IMR-90 (cell line): ENCODE data around the gene PAFAH1B1. TPM values are rescaled to one million over a fixed set of nuclear protein-coding genes. Genes with fewer than 3 reads are reported as not detected.

Experiments used
- ATAC-seq: fragments of 200-7000 bp; cut with Tn5 transposase; 2 replicates; pipeline ENCODE4 v1.9.1; 2020; ENCODE audit warnings: low read depth, mild to moderate bottlenecking, moderate library complexity
- BruUV-seq: library from RNA; stranded (reverse); fragments of 400-500 nt; replicated peaks from 2 replicates; lab custom pipeline; 2021; lab: Mats Ljungman, UMichigan
- CTCF ChIA-PET: fragments of 300-600 bp; formaldehyde crosslinking; extraction: SDS; loops from one replicate; lab custom pipeline; 2021; ENCODE audit warnings: antibody characterized with exemption; lab: Yijun Ruan, JAX
- POLR2A ChIA-PET: fragments of 300-600 bp; sonication (Branson Sonifier 250); formaldehyde crosslinking; loops from one replicate; lab custom pipeline; 2022; ENCODE audit warnings: antibody characterized with exemption; ENCODE audit not compliant: unreplicated experiment; lab: Charles Lee
- DNase-seq: peaks from one replicate; pipeline ENCODE4 v3.0.0; 2013
- H2AFZ ChIP-seq: replicated peaks from 2 replicates; pipeline ENCODE3; 2013; ENCODE audit warnings: low read length, mild to moderate bottlenecking; ENCODE audit not compliant: poor library complexity
- H2AK5ac ChIP-seq: 2 replicates; pipeline ENCODE4 v1.6.1; 2013; ENCODE audit warnings: low read depth, low read length, inconsistent platforms
- H2AK9ac ChIP-seq: replicated peaks from 2 replicates; pipeline ENCODE3; 2013; ENCODE audit warnings: mild to moderate bottlenecking, low read depth, low read length, moderate library complexity; ENCODE audit not compliant: poor library complexity
- H2BK120ac ChIP-seq: 2 replicates; pipeline ENCODE4 v1.6.1; 2013; ENCODE audit warnings: low read depth, low read length, inconsistent platforms
- H2BK15ac ChIP-seq: 3 replicates; pipeline ENCODE4 v1.6.1; 2013; ENCODE audit warnings: low read depth, low read length, inconsistent platforms
- H2BK20ac ChIP-seq: 2 replicates; pipeline ENCODE4 v1.6.1; 2013; ENCODE audit warnings: low read depth, mild to moderate bottlenecking, inconsistent platforms, low read length, moderate library complexity
- H2BK5ac ChIP-seq: 2 replicates; pipeline ENCODE4 v1.6.1; 2013; ENCODE audit warnings: mild to moderate bottlenecking, low read depth, low read length, inconsistent platforms; ENCODE audit not compliant: poor library complexity, severe bottlenecking
- H3K14ac ChIP-seq: replicated peaks from 2 replicates; pipeline ENCODE4 v1.6.1; 2013; ENCODE audit warnings: low read depth, low read length, inconsistent platforms
- H3K18ac ChIP-seq: 2 replicates; pipeline ENCODE4 v1.6.1; 2013; ENCODE audit warnings: low read depth, low read length, control low read depth
- H3K23ac ChIP-seq: 2 replicates; pipeline ENCODE4 v1.6.1; 2013; ENCODE audit warnings: low read depth, low read length, inconsistent platforms
- H3K27ac ChIP-seq: 2 replicates; pipeline ENCODE4 v1.5.1; 2013; ENCODE audit warnings: mild to moderate bottlenecking, control low read depth, low read length; ENCODE audit not compliant: insufficient read depth
- H3K27me3 ChIP-seq: 2 replicates; pipeline ENCODE4 v1.6.1; 2013; ENCODE audit warnings: low read length; ENCODE audit not compliant: control insufficient read depth, insufficient read depth
- H3K36me3 ChIP-seq: 2 replicates; pipeline ENCODE4 v1.6.1; 2013; ENCODE audit warnings: low read length, mixed read lengths; ENCODE audit not compliant: control insufficient read depth, insufficient read depth
- H3K4ac ChIP-seq: 2 replicates; pipeline ENCODE4 v1.6.1; 2013; ENCODE audit warnings: low read depth, low read length, inconsistent platforms
- H3K4me1 ChIP-seq: 2 replicates; pipeline ENCODE4 v1.6.1; 2013; ENCODE audit warnings: low read length, mixed read lengths; ENCODE audit not compliant: control insufficient read depth, insufficient read depth
- H3K4me2 ChIP-seq: 2 replicates; pipeline ENCODE4 v1.6.1; 2013; ENCODE audit warnings: low read depth, mild to moderate bottlenecking, control low read depth, low read length, moderate library complexity
- H3K4me3 ChIP-seq: 2 replicates; pipeline ENCODE4 v1.5.1; 2013; ENCODE audit warnings: low read depth, mild to moderate bottlenecking, control low read depth, low read length, moderate library complexity; ENCODE audit not compliant: insufficient read depth
- H3K56ac ChIP-seq: 2 replicates; pipeline ENCODE4 v1.6.1; 2013; ENCODE audit warnings: low read length, inconsistent platforms; ENCODE audit not compliant: insufficient read depth; ENCODE audit errors: extremely low read depth
- H3K79me1 ChIP-seq, 2 experiments: 2 replicates each; pipeline ENCODE4 v1.6.1; 2013; ENCODE audit warnings: low read length in 2 of 2, inconsistent platforms in 1 of 2, low read depth in 1 of 2
- H3K9ac ChIP-seq: 2 replicates; pipeline ENCODE4 v1.6.1; 2013; ENCODE audit warnings: low read depth, low read length, control low read depth
- H3K9me1 ChIP-seq: 2 replicates; pipeline ENCODE4 v1.6.1; 2013; ENCODE audit warnings: low read length, inconsistent platforms; ENCODE audit not compliant: insufficient read depth
- H3K9me3 ChIP-seq: 2 replicates; pipeline ENCODE4 v1.6.1; 2013; ENCODE audit warnings: low read length; ENCODE audit not compliant: control insufficient read depth, insufficient read depth
- H4K20me1 ChIP-seq: 2 replicates; pipeline ENCODE4 v1.6.1; 2013; ENCODE audit warnings: low read length, inconsistent platforms; ENCODE audit not compliant: insufficient read depth
- H4K5ac ChIP-seq: 2 replicates; pipeline ENCODE4 v1.6.1; 2013; ENCODE audit warnings: mild to moderate bottlenecking, low read depth, low read length, control low read depth
- H4K8ac ChIP-seq, 2 experiments: 2 replicates each; pipeline ENCODE4 v1.6.1; 2013; ENCODE audit warnings: low read depth in 2 of 2, low read length in 2 of 2, control low read depth in 1 of 2, inconsistent platforms in 1 of 2
- H4K91ac ChIP-seq: 2 replicates; pipeline ENCODE4 v1.6.1; 2013; ENCODE audit warnings: low read depth, low read length, inconsistent platforms; ENCODE audit not compliant: insufficient read depth
- FOS ChIP-seq: fragments of 150-350 bp; IDR thresholded peaks from 2 replicates; pipeline ENCODE4 v1.6.1; 2016; ENCODE audit warnings: low read depth, low read length
- MAZ ChIP-seq: IDR thresholded peaks from 2 replicates; pipeline ENCODE4 v1.6.1; 2012; ENCODE audit warnings: low read depth, mild to moderate bottlenecking, low read length, improper control_type of control experiment, moderate library complexity, borderline replicate concordance
- RFX5 ChIP-seq: IDR thresholded peaks from 2 replicates; pipeline ENCODE4 v1.8.0; 2012; ENCODE audit warnings: low read depth, mild to moderate bottlenecking, low read length, moderate library complexity
- WGBS, 2 experiments: methylation state at CpG; one replicate each; pipeline versions ENCODE4 v1.1.5 to v1.1.7; 2013; ENCODE audit warnings: missing lambda C conversion rate in 2 of 2; ENCODE audit not compliant: insufficient read length in 1 of 2; ENCODE audit errors: extremely low coverage in 2 of 2; 5-methylcytosine and 5-hydroxymethylcytosine counted together
- dilution Hi-C: fragments of 300-500 bp; cut with HindIII; formaldehyde crosslinking; loops from one replicate; pipeline ENCODE4 v1.14.3; 2018; ENCODE audit warnings: low sequenced_read_pairs; ENCODE audit not compliant: unreplicated experiment
- in situ Hi-C: fragments of 300-500 bp; cut with MboI; formaldehyde crosslinking; loops from 3 replicates; pipeline ENCODE4 v1.14.3; 2019; ENCODE audit warnings: low sequenced_read_pairs, inconsistent platforms, mixed read lengths
- intact Hi-C: fragments of 100-400 bp; cut with micrococcal nuclease; formaldehyde crosslinking; loops from 2 replicates; pipeline ENCODE4 v1.10.0; 2022
- polyA plus RNA-seq, 3 experiments: library from polyadenylated mRNA; depleted of rRNA; stranded (reverse); fragments of >200 nt; gene quantifications; 2 replicates each; pipeline ENCODE4 v1.2.3, GENCODE V29; 2012; ENCODE audit warnings: low replicate concordance in 1 of 3
- total RNA-seq: library from RNA; depleted of rRNA; stranded (reverse); fragments of >200 nt; gene quantifications from 2 replicates; pipeline ENCODE4 v1.2.3, GENCODE V29; 2012

PAFAH1B1 gene
- total and polyA plus RNA-seq, 2 of the 4 experiments (the other 2 are of a cell fraction), result 64.5 to 127 TPM

- Histone ChIP-seq H3K14ac (no peak overlapping the region), H2BK5ac (no peak overlapping the region), H2BK120ac (no peak overlapping the region), H3K9me1 (peaks cover 8% of the 10 kb centered on the region), H3K27ac (no peak overlapping the region), H3K9me3 (no peaks in the 10 kb centered on the region), H2BK20ac (no peak overlapping the region), H3K4me2 (no peak overlapping the region), H3K36me3 (peaks cover 6% of the 10 kb centered on the region), H3K56ac (no peak overlapping the region), H2AFZ (no peak overlapping the region), H3K4me3 (no peak overlapping the region), H4K5ac (no peak overlapping the region), H3K79me1 (peaks cover 0 to 49% of the 10 kb centered on the region in 2 experiments; a peak in 2 of 4 replicates), H3K23ac (no peak overlapping the region), H4K20me1 (peaks cover 99% of the 10 kb centered on the region), H4K8ac (no peak overlapping the region), H2BK15ac (no peak overlapping the region), H3K18ac (no peak overlapping the region), H3K27me3 (no peaks in the 10 kb centered on the region), H3K4me1 (peaks cover 3% of the 10 kb centered on the region), H2AK9ac (no peak overlapping the region), H2AK5ac (no peak overlapping the region), H3K9ac (no peak overlapping the region), H4K91ac (no peak overlapping the region), H3K4ac (no peak overlapping the region)
- POLR2A ChIA-PET, result no interaction called here
- DNase-seq, result no peak
- no peak for ATAC-seq
- TF ChIP-seq RFX5, result no peak
- TF ChIP-seq FOS, result no peak
- no peak for TF ChIP-seq MAZ
- BruUV-seq, result no TSS peak
- dilution Hi-C loops, result no loop called here
- CTCF ChIA-PET, result no interaction called here
- WGBS, 2 experiments, result 100% methylated on average over 1 of the region's 9 CpGs; no CpG with 5 or more reads in 1 of the 2 experiments
- in situ Hi-C loops, result no loop called here
- intact Hi-C loops, result loop anchor here (5.0 kb wide), 1 partner anchor 34 kb away; no protein-coding TSS in a partner anchor
Measured at GRCh38 chr17:2631211-2631610, 37.8 kb downstream of the PAFAH1B1 start.
